Smooth muscle cell (in vitro differentiated cells): ENCODE data around the gene PCCA. TPM values are rescaled to one million over a fixed set of nuclear protein-coding genes. Genes with fewer than 3 reads are reported as not detected.

Source experiments
- DNase-seq: peaks from one replicate; lab custom pipeline; 2025; ENCODE audit not compliant: unreplicated experiment; lab: John Stamatoyannopoulos, UW
- H2AFZ ChIP-seq: fragments of 200-600 bp; sonication (generic); 2 replicates; pipeline ENCODE4 v1.6.0; 2016; ENCODE audit warnings: antibody characterized with exemption, low read depth, mild to moderate bottlenecking
- H3F3A ChIP-seq: fragments of 200-600 bp; sonication (generic); 2 replicates; pipeline ENCODE4 v1.6.0; 2017; ENCODE audit warnings: antibody characterized with exemption, low read depth
- H3K27ac ChIP-seq: fragments of 200-600 bp; sonication (generic); 2 replicates; pipeline ENCODE4 v1.5.1; 2016; ENCODE audit warnings: low read depth, mild to moderate bottlenecking
- H3K27me3 ChIP-seq: fragments of 200-600 bp; sonication (generic); 2 replicates; pipeline ENCODE4 v1.6.1; 2016; ENCODE audit warnings: low read depth, mild to moderate bottlenecking
- H3K36me3 ChIP-seq: fragments of 200-600 bp; sonication (generic); 2 replicates; pipeline ENCODE4 v1.5.1; 2016; ENCODE audit warnings: low read depth
- H3K4me1 ChIP-seq: fragments of 200-600 bp; sonication (generic); 2 replicates; pipeline ENCODE4 v1.5.1; 2016; ENCODE audit warnings: low read depth
- H3K4me2 ChIP-seq: fragments of 200-600 bp; sonication (generic); 2 replicates; pipeline ENCODE4 v1.6.0; 2016; ENCODE audit warnings: mild to moderate bottlenecking
- H3K4me3 ChIP-seq: fragments of 200-600 bp; sonication (generic); 2 replicates; pipeline ENCODE4 v1.5.1; 2016; ENCODE audit warnings: mild to moderate bottlenecking
- H3K79me2 ChIP-seq: fragments of 200-600 bp; sonication (generic); 2 replicates; pipeline ENCODE4 v1.6.0; 2016; ENCODE audit warnings: low read depth, mild to moderate bottlenecking
- H3K9ac ChIP-seq: fragments of 200-600 bp; sonication (generic); 2 replicates; pipeline ENCODE4 v1.6.0; 2016; ENCODE audit warnings: low read depth
- H3K9me3 ChIP-seq: fragments of 200-600 bp; sonication (generic); replicated peaks from 2 replicates; pipeline ENCODE4 v1.5.1; 2016; ENCODE audit warnings: low read depth
- H4K20me1 ChIP-seq: fragments of 200-600 bp; sonication (generic); 2 replicates; pipeline ENCODE4 v1.6.0; 2016; ENCODE audit warnings: low read depth
- CTCF ChIP-seq: fragments of 200-600 bp; sonication (generic); IDR thresholded peaks from 2 replicates; pipeline ENCODE4 v1.5.1; 2017; ENCODE audit warnings: borderline replicate concordance, mild to moderate bottlenecking, antibody characterized with exemption; ENCODE audit not compliant: insufficient read depth, poor library complexity, severe bottlenecking
- WGBS: methylation state at CpG from one replicate; pipeline ENCODE4 v1.1.7; 2016; ENCODE audit warnings: low lambda C conversion rate; 5-methylcytosine and 5-hydroxymethylcytosine counted together
- polyA plus RNA-seq: library from polyadenylated mRNA; unstranded; fragments of >200 nt; fragmentation: Nextera tagmentation; extraction: Ambion mirVana; gene quantifications from 2 replicates; pipeline ENCODE4 v1.2.1, GENCODE V29; 2016
- total RNA-seq: library from RNA; depleted of rRNA; stranded (reverse); fragments of >200 nt; gene quantifications from 2 replicates; pipeline ENCODE4 v1.2.3, GENCODE V29; 2014

Gene PCCA
- total and polyA plus RNA-seq, 2 experiments from 2014 or later = 19.6 to 24.7 TPM

GRCh38 chr13:100544866-100545683 lies 456.2 kb downstream of the PCCA start:
- Histone ChIP-seq H3K79me2 (no peaks in the 10 kb centered on the region), H3K4me1 (peaks cover 10% of the 10 kb centered on the region), H3K9ac (no peak overlapping the region), H3K4me3 (no peak overlapping the region), H3K9me3 (no peaks in the 10 kb centered on the region), H3K4me2 (no peak overlapping the region), H4K20me1 (no peaks in the 10 kb centered on the region), H3K36me3 (no peaks in the 10 kb centered on the region), H3K27ac (no peak overlapping the region), H3K27me3 (no peaks in the 10 kb centered on the region), H2AFZ (no peak overlapping the region), H3F3A (peaks cover 7% of the 10 kb centered on the region)
- TF ChIP-seq CTCF = no peak
- 94% methylated on average over 22 of the region's 22 CpGs for WGBS
- no peak for DNase-seq

DNA sequence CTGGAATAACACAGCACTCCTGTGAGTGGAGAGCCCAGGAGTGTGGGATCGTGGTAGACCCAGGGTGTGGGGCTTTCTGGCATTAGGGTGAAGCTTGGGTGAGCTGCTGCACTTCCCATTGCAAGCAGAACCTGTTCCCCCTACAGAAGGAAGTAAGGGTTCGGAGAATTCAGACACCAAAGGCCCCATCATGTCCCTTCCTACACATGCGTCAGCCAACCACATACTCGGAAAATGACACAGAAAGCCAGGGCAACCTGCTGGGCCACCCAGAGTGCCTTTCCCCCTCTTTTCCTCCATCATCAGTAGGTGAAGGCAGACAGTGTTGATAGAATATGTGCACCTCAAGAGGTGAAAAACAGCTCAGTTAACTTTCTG lies 456.8 kb downstream of the PCCA start:
- Histone ChIP-seq H3F3A (peaks cover 5% of the 10 kb centered on the region), H3K36me3 (no peaks in the 10 kb centered on the region), H3K4me1 (peaks cover 4% of the 10 kb centered on the region), H3K27ac (no peak overlapping the region), H3K4me2 (no peak overlapping the region), H2AFZ (no peak overlapping the region), H3K27me3 (no peaks in the 10 kb centered on the region), H3K79me2 (no peaks in the 10 kb centered on the region), H3K9ac (no peak overlapping the region), H3K9me3 (no peaks in the 10 kb centered on the region), H4K20me1 (no peaks in the 10 kb centered on the region), H3K4me3 (no peak overlapping the region)
- no peak for DNase-seq
- 92% methylated on average over 4 of the region's 4 CpGs for WGBS
- TF ChIP-seq CTCF = no peak

- DNase-seq = no peak
- Histone ChIP-seq H3K36me3 (no peaks in the 10 kb centered on the region), H4K20me1 (no peaks in the 10 kb centered on the region), H3K27me3 (no peaks in the 10 kb centered on the region), H3F3A (no peaks in the 10 kb centered on the region), H3K4me1 (no peaks in the 10 kb centered on the region), H3K4me3 (no peak overlapping the region), H2AFZ (no peak overlapping the region), H3K79me2 (no peaks in the 10 kb centered on the region), H3K9me3 (no peaks in the 10 kb centered on the region), H3K4me2 (no peak overlapping the region), H3K9ac (no peak overlapping the region), H3K27ac (no peak overlapping the region)
- 83% methylated on average over 21 of the region's 21 CpGs for WGBS
- TF ChIP-seq CTCF = no peak
Measured at GRCh38 chr13:100546713-100547405, 458.0 kb downstream of the PCCA start.
